GM06990 (cell line): ENCODE measurements around the gene PRIM1.

ENCODE experiments used
- DNase-seq: peaks from one replicate; pipeline ENCODE4 v3.0.0-alpha.2; 2011; ENCODE audit not compliant: insufficient read length; ENCODE audit errors: extremely low read depth
- H3K27me3 ChIP-seq: replicated peaks from 2 replicates; pipeline ENCODE4 v1.6.0; 2011; ENCODE audit warnings: low read length; ENCODE audit not compliant: control insufficient read depth, insufficient read depth
- H3K36me3 ChIP-seq: 2 replicates; pipeline ENCODE4 v1.5.1; 2011; ENCODE audit warnings: low read length; ENCODE audit not compliant: control insufficient read depth, insufficient read depth
- H3K4me3 ChIP-seq: replicated peaks from 2 replicates; pipeline ENCODE4 v1.5.1; 2011; ENCODE audit warnings: low read depth, mild to moderate bottlenecking, control low read depth, low read length
- CTCF ChIP-seq: IDR thresholded peaks from 2 replicates; pipeline ENCODE4 v1.5.1; 2011; ENCODE audit warnings: low read length, control low read depth, mild to moderate bottlenecking, inconsistent platforms; ENCODE audit not compliant: insufficient read depth, poor library complexity, severe bottlenecking

Gene PRIM1

DNA sequence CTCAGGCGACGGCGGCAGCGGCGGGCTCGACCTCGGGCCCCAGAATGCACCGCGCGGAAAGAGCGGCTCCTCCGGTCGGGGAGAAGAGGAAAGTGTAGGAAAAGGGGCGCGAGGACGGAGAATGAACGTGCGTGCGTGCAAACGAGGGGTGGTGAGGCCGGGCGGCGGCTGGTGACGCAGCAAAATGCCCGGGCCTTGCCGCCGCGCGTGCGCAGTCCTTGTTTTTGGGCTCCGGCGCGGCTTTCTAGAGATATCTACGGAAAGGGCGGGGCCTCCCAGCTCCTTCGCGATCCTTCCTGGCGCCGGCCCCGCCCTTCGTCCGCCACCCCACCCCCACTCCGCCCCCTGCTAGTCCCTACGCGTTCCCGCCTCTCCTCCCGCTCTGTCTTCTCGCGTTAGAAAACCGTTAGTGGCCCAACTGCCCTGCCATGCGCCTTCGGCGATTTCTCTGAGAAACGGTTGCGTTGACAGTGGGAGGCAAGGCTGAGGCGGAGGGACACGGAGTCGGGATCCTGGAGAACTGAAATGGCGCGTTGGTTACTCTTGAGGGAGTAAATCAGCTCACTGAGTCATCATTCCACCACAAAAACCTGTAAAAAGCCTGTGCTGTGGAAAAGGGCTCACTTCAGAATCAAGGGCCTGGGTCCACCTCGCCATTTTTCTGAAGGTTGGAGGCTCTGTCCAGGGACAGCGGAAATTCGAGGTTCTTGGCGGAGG, 63.8 kb downstream of the PRIM1 start, which contains the start of gene PTGES3:
TSS of gene PTGES3 (minus strand) at position 156 of the 717 bp plus-strand sequence. CDS start 285 bp downstream, outside the sequence.
- peak; percentile 99 for DNase-seq
- Histone ChIP-seq H3K36me3 (no peaks in the 10 kb centered on the region), H3K27me3 (no peaks in the 10 kb centered on the region), H3K4me3 (peak within 1 kb of the TSS; percentile 100)
- TF ChIP-seq CTCF: no peak

DNA sequence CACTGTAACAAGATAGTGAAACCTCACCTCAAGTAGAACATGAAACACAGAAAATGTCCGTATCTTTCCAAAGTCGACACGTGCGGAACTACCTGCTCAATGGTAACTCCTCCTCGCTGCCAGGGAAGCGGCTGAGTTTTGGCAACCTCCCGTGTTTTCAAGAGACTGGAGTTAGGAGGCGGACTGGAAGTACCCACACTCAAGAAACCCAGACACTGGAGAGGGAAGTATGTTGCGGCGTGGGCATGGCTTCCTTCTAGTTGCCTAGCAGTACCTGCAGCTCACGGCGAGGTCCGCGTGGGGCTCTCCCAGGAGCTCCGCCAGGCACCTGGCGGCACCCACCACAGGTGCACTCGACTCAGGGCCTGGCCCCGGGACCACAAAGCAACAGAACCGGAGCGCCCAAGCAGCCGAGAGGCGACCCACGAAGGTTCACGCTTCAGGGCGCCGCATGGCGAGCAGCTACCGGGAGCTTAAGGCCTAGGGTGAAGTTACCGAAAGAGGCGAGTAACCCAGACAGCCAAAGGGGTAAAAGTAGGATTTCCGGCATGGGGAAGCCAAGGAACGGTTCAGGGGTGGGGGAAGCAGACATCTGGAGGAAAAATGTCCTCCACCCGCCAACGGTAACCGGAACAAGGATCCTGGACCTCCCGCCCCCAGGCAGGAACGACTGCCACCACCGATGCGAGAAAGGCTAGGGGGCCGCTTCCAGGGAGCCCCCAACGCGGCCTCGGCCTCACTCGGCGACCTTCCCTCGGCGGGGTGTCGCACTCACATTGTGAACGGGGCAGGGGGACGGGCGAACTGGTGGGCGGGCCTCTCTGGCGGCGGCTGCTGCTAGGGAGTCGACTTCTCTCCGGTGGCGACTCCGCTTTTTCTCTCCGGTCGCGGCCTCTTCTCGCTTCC, 64.6 kb downstream of the PRIM1 start:
- peak; percentile 77 for DNase-seq
- no peaks in the 10 kb centered on the region for H3K27me3 ChIP-seq
- TF ChIP-seq CTCF: no peak
- H3K4me3 ChIP-seq: peak overlapping the region; percentile 100
- no peaks in the 10 kb centered on the region; the same call in 1 of the 2 replicates for H3K36me3 ChIP-seq

DNA sequence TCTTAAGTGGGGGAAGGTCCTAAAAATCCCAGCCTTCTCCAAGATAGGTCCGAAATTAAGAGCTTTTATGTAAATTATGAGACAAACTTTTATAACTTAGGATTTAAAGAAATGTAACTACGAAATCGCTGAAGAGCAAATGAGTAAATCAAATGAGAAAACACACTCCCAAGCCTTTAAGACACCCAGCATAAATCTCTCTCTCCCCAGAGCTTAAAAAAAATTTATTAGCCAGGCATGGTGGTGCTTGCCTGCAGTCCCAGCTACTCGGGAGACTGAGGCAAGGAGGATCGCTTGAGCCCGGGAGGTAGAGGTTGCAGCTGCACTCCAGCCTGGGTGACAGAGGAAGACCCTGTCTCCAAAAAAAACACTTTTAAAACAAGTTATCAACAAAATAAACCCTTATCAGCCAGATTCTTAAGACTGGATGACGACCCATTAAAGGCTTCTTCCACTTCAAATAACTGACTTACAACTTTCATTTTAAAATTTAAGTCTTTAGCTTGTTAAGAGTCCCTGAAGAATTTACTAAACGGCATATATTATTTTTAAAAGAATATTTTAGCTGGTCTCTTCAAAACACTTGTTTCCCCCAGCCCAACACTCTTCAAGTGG, 67.3 kb downstream of the PRIM1 start:
- DNase-seq: peak; percentile 38
- no peak for TF ChIP-seq CTCF
- H3K36me3 ChIP-seq: peaks cover 6% of the 10 kb centered on the region
- H3K4me3 ChIP-seq: peak overlapping the region; percentile 100
- no peaks in the 10 kb centered on the region for H3K27me3 ChIP-seq

- Histone ChIP-seq H3K27me3 (no peaks in the 10 kb centered on the region), H3K36me3 (peaks cover 6% of the 10 kb centered on the region), H3K4me3 (0 out of 2 replicates have a peak overlapping the region, but pooled peaks have one; percentile 3)
- no peak for DNase-seq
- TF ChIP-seq CTCF: no peak
Observed at GRCh38 chr12:56682323-56682722, 69.8 kb downstream of the PRIM1 start.
